HepG2 (cell line): Measurements from ENCODE around the gene GALNT8. TPM values are rescaled to one million over a fixed set of nuclear protein-coding genes. Genes with fewer than 3 reads are reported as not detected.

Experiments used
- ATAC-seq: fragments of 200-7000 bp; cut with Tn5 transposase; 3 replicates; pipeline ENCODE4 v1.9.1; 2020; ENCODE audit warnings: mild to moderate bottlenecking, moderate library complexity
- BruUV-seq: library from RNA; stranded (reverse); fragments of 400-500 nt; replicated peaks from 2 replicates; lab custom pipeline; 2021; lab: Mats Ljungman, UMichigan
- CTCF ChIA-PET: fragments of 300-600 bp; formaldehyde crosslinking; extraction: SDS; loops from one replicate; lab custom pipeline; 2021; ENCODE audit warnings: low total read pairs, inconsistent platforms, low intra/inter-chr PET ratio; lab: Yijun Ruan, JAX
- POLR2A ChIA-PET: fragments of 350-600 bp; sonication (Branson Sonifier 250); formaldehyde crosslinking; loops from one replicate; lab custom pipeline; 2020; ENCODE audit warnings: antibody characterized with exemption, inconsistent platforms; lab: Yijun Ruan, JAX
- DNase-seq: peaks from one replicate; pipeline ENCODE4 v3.0.0-alpha.2; 2015; ENCODE audit warnings: low spot score
- FAIRE-seq: peaks from 3 replicates; lab custom pipeline; 2011; peaks lifted over from hg19 to GRCh38; lab: Jason Lieb, UNC
- H2AFZ ChIP-seq: one replicate; pipeline ENCODE4 v1.6.1; 2011; ENCODE audit warnings: low read length, inconsistent platforms
- H3K27ac ChIP-seq: fragments of 300-600 bp; 3 replicates; pipeline ENCODE4 v1.8.0; 2011; ENCODE audit warnings: mixed run types, mild to moderate bottlenecking, mixed read lengths, low read length, inconsistent platforms; ENCODE audit not compliant: insufficient read depth; ENCODE audit errors: extremely low read length
- H3K27me3 ChIP-seq, 2 experiments: fragments of 200-600 bp in 1 of 2; 2 replicates in 1 of 2; 3 replicates in 1 of 2; pipeline versions ENCODE4 v1.6.0 to v1.8.0; 2011; ENCODE audit warnings: low read length in 2 of 2, mild to moderate bottlenecking in 2 of 2, moderate library complexity in 2 of 2, inconsistent platforms in 1 of 2; ENCODE audit not compliant: insufficient read depth in 2 of 2, control insufficient read depth in 1 of 2
- H3K36me3 ChIP-seq, 2 experiments: fragments of 200-600 bp in 1 of 2; replicated peaks in 1 of 2; 2 replicates in 1 of 2; 3 replicates in 1 of 2; pipeline versions ENCODE4 v1.5.1 to v1.8.0; 2011; ENCODE audit warnings: low read length in 2 of 2, inconsistent platforms in 1 of 2; ENCODE audit not compliant: insufficient read depth in 2 of 2, control insufficient read depth in 1 of 2
- H3K4me1 ChIP-seq: 2 replicates; pipeline ENCODE4 v1.5.1; 2012; ENCODE audit warnings: low read length, inconsistent platforms; ENCODE audit not compliant: insufficient read depth
- H3K4me2 ChIP-seq: 2 replicates; pipeline ENCODE4 v1.6.0; 2011; ENCODE audit warnings: low read depth, low read length, inconsistent platforms
- H3K4me3 ChIP-seq, 3 experiments: fragments of 200-600 bp in 1 of 3; sonication (generic), shearing (Covaris generic) in 1 of 3; replicated peaks in 1 of 3; 2 replicates each; pipeline ENCODE4 v1.5.1; 2011 to 2016; ENCODE audit warnings: low read length in 3 of 3, inconsistent platforms in 2 of 3, low read depth in 2 of 3, mild to moderate bottlenecking in 2 of 3, control low read depth in 1 of 3, mixed read lengths in 1 of 3; ENCODE audit not compliant: insufficient read depth in 1 of 3
- H3K79me2 ChIP-seq: one replicate; pipeline ENCODE4 v1.6.1; 2011; ENCODE audit warnings: low read length, inconsistent platforms; ENCODE audit not compliant: insufficient read depth
- H3K9ac ChIP-seq: 2 replicates; pipeline ENCODE4 v1.6.0; 2011; ENCODE audit warnings: mild to moderate bottlenecking, low read depth, low read length, inconsistent platforms; ENCODE audit not compliant: insufficient read depth
- H3K9me3 ChIP-seq: 2 replicates; pipeline ENCODE4 v1.5.1; 2012; ENCODE audit warnings: mild to moderate bottlenecking, low read length
- H4K20me1 ChIP-seq: 2 replicates; pipeline ENCODE4 v1.6.0; 2011; ENCODE audit warnings: inconsistent platforms, mild to moderate bottlenecking, low read length, moderate library complexity; ENCODE audit not compliant: insufficient read depth
- ARID3A ChIP-seq: IDR thresholded peaks from 2 replicates; pipeline ENCODE4 v1.6.1; 2012; ENCODE audit warnings: low read depth, low read length, improper control_type of control experiment
- ETV5 ChIP-seq: IDR thresholded peaks from 2 replicates; pipeline ENCODE4 v1.6.1; 2018; ENCODE audit warnings: missing biosample characterization, missing genetic modification reagents, inconsistent platforms, borderline replicate concordance
- FOXA1 ChIP-seq, 2 experiments: fragments of 450-650 bp in 1 of 2; sonication (generic) in 1 of 2; formaldehyde crosslinking in 1 of 2; IDR thresholded peaks; 2 replicates each; pipeline versions ENCODE4 v1.4.0 to v1.6.1; 2016 to 2020; ENCODE audit warnings: missing genetic modification reagents in 1 of 2
- HCFC1 ChIP-seq: fragments of 150-350 bp; IDR thresholded peaks from 2 replicates; pipeline ENCODE4 v1.6.1; 2014; ENCODE audit warnings: low read depth, low read length
- HIVEP1 ChIP-seq: sonication (generic); formaldehyde crosslinking; IDR thresholded peaks from 2 replicates; pipeline ENCODE4 v1.4.0; 2020; ENCODE audit warnings: mild to moderate bottlenecking, missing genetic modification reagents
- HMGA1 ChIP-seq: sonication (generic); formaldehyde crosslinking; conservative IDR thresholded peaks from 2 replicates; pipeline ENCODE4 v1.4.0; 2020; ENCODE audit warnings: missing genetic modification reagents
- MED1 ChIP-seq: sonication (generic); formaldehyde crosslinking; IDR thresholded peaks from 2 replicates; pipeline ENCODE4 v1.4.0; 2020; ENCODE audit warnings: missing genetic modification reagents
- RCOR2 ChIP-seq: IDR thresholded peaks from 2 replicates; pipeline ENCODE4 v1.6.1; 2016; ENCODE audit warnings: missing biosample characterization, missing genetic modification reagents
- RFX3 ChIP-seq: IDR thresholded peaks from 2 replicates; pipeline ENCODE4 v1.6.1; 2016; ENCODE audit warnings: missing biosample characterization, missing genetic modification reagents
- STAT6 ChIP-seq: sonication (generic); formaldehyde crosslinking; IDR thresholded peaks from 2 replicates; pipeline ENCODE4 v1.4.0; 2020; ENCODE audit warnings: missing genetic modification reagents, mild to moderate bottlenecking, borderline replicate concordance
- YEATS4 ChIP-seq: sonication (generic); formaldehyde crosslinking; IDR thresholded peaks from 2 replicates; pipeline ENCODE4 v1.4.0; 2020; ENCODE audit warnings: missing genetic modification reagents, borderline replicate concordance
- ZBTB26 ChIP-seq: IDR thresholded peaks from 2 replicates; pipeline ENCODE4 v1.6.1; 2016; ENCODE audit warnings: missing compliant biosample characterization, missing genetic modification reagents, borderline replicate concordance
- ZBTB46 ChIP-seq: sonication (generic); formaldehyde crosslinking; IDR thresholded peaks from 2 replicates; pipeline ENCODE4 v1.4.0; 2020; ENCODE audit warnings: mild to moderate bottlenecking, missing genetic modification reagents, borderline replicate concordance
- ZMAT3 ChIP-seq: sonication (generic); formaldehyde crosslinking; conservative IDR thresholded peaks from 2 replicates; pipeline ENCODE4 v1.7.0; 2021; ENCODE audit warnings: missing genetic modification reagents
- ZNF260 ChIP-seq: sonication (generic); formaldehyde crosslinking; IDR thresholded peaks from 2 replicates; pipeline ENCODE4 v1.4.0; 2020; ENCODE audit warnings: missing genetic modification reagents, low read depth, mild to moderate bottlenecking, borderline replicate concordance
- ZNF7 ChIP-seq: IDR thresholded peaks from 2 replicates; pipeline ENCODE4 v1.6.1; 2016; ENCODE audit warnings: missing biosample characterization, missing genetic modification reagents
- whole genome bisulfite sequencing: methylation state at CpG from one replicate; pipeline ENCODE4 v1.1.6; 2017; ENCODE audit warnings: low lambda C conversion rate; 5-methylcytosine and 5-hydroxymethylcytosine counted together
- in situ Hi-C: cut with HindIII; loops from 2 replicates; pipeline ENCODE4 v1.10.0; 2017; ENCODE audit warnings: low pct_unique_long_range_greater_than_20kb; ENCODE audit not compliant: extremely low pct_ligation_motif_present
- intact Hi-C: fragments of 100-400 bp; cut with micrococcal nuclease; formaldehyde crosslinking; loops from one replicate; pipeline ENCODE4 v1.10.0; 2022; ENCODE audit not compliant: unreplicated experiment
- polyA plus RNA-seq, 8 experiments: library from polyadenylated mRNA; depleted of rRNA in 3 of 8; stranded (reverse) in 7 of 8; unstranded in 1 of 8; fragments of >200 nt; fragmentation: Illumina TruSeq in 4 of 8; extraction: Trizol in 4 of 8; gene quantifications; 2 replicates each; pipeline versions ENCODE4 v1.2.1 to v1.2.3, GENCODE V29; 2011 to 2016; ENCODE audit warnings: low read depth in 4 of 8, missing spikeins in 1 of 8, mixed read lengths in 1 of 8; ENCODE audit not compliant: insufficient read depth in 1 of 8
- total RNA-seq, 5 experiments: library from RNA; depleted of rRNA; stranded (reverse); fragments of >200 nt; fragmentation: Illumina TruSeq; extraction: Trizol; gene quantifications; 2 replicates each; pipeline ENCODE4 v1.2.3, GENCODE V29; 2016; ENCODE audit warnings: low read depth in 1 of 5

GALNT8 gene
- total and polyA plus RNA-seq, 2 of the 13 experiments (the other 11 are each of a cell fraction or from before 2014, with no cell fraction given), result 0.45 TPM; not detected in 1

- TF ChIP-seq RCOR2 (CRISPR knock-in tag), result no peak
- no peak for TF ChIP-seq MED1
- TF ChIP-seq FOXA1 (IDR thresholded peaks at IDR 0.05), result peak; percentile 95
- TF ChIP-seq FOXA1 (CRISPR knock-in tag; IDR thresholded peaks at IDR 0.05), result no peak
- 0 out of 2 replicates have a peak, but pooled peaks have one; percentile 45 for TF ChIP-seq ARID3A
- no peak for TF ChIP-seq ZBTB26 (CRISPR knock-in tag)
Observed at GRCh38 chr12:4707306-4707705, 12.9 kb upstream of the GALNT8 start (continued).

GRCh38 chr12:4710113-4710512, 10.1 kb upstream of the GALNT8 start:
- Histone ChIP-seq H3K9ac (no peak overlapping the region), H3K79me2 (no peaks in the 10 kb centered on the region), H3K4me3 (no peak overlapping the region), H4K20me1 (no peaks in the 10 kb centered on the region), H3K4me2 (no peak overlapping the region), H3K27ac (no peak overlapping the region), H2AFZ (no peak overlapping the region), H3K27me3 (no peaks in the 10 kb centered on the region), H3K9me3 (no peaks in the 10 kb centered on the region), H3K4me1 (peaks cover 16% of the 10 kb centered on the region), H3K36me3 (no peaks in the 10 kb centered on the region)
- DNase-seq, result no peak
- BruUV-seq, result no TSS peak
- in situ Hi-C loops (no loop called here), intact Hi-C loops (no loop called here)
- FAIRE-seq, result no peak
- CTCF ChIA-PET, result no interaction called here
- 45% methylated on average over 1 of the region's 1 CpG for WGBS
- POLR2A ChIA-PET, result no interaction called here
- no peak for ATAC-seq
- TF ChIP-seq HMGA1 (CRISPR knock-in tag), result no peak
- no peak for TF ChIP-seq ZMAT3 (CRISPR knock-in tag)
- no peak for TF ChIP-seq YEATS4 (CRISPR knock-in tag)
- TF ChIP-seq HCFC1, result no peak
- TF ChIP-seq ETV5 (CRISPR knock-in tag), result no peak
- TF ChIP-seq STAT6 (CRISPR knock-in tag), result no peak
- no peak for TF ChIP-seq ZNF7 (CRISPR knock-in tag)
- no peak for TF ChIP-seq HIVEP1
- TF ChIP-seq ZBTB46 (CRISPR knock-in tag), result no peak
- no peak for TF ChIP-seq RFX3 (CRISPR knock-in tag)
- TF ChIP-seq ZNF260 (CRISPR knock-in tag), result no peak
